Transverse colon (tissue), 4 donors: ENCODE results near the gene MAP4K3. TPM values are rescaled to one million over a fixed set of nuclear protein-coding genes. Genes with fewer than 3 reads are reported as not detected.

ENCODE experiments used
- DNase-seq: peaks from one replicate; pipeline ENCODE4 v3.0.0-alpha.2; 2019
- H3K27ac ChIP-seq, 4 donors: fragments of 200-600 bp; sonication (generic); 2 replicates each; pipeline ENCODE4 v1.5.1; 2016 to 2018; ENCODE audit warnings: inconsistent platforms in 4 of 4
- H3K27me3 ChIP-seq: fragments of 200-600 bp; sonication (generic); 2 replicates; pipeline ENCODE4 v1.5.1; 2017; ENCODE audit warnings: inconsistent platforms
- H3K36me3 ChIP-seq, 4 donors: fragments of 200-600 bp; sonication (generic); 2 replicates each; pipeline ENCODE4 v1.5.1; 2017 to 2019; ENCODE audit warnings: inconsistent platforms in 4 of 4
- H3K4me1 ChIP-seq, 4 donors: fragments of 200-600 bp; sonication (generic); 2 replicates each; pipeline ENCODE4 v1.5.1; 2017 to 2020; ENCODE audit warnings: inconsistent platforms in 4 of 4
- H3K4me3 ChIP-seq, 4 donors: fragments of 200-600 bp; sonication (generic); 1 replicate in 1 of 4; 2 replicates in 3 of 4; pipeline versions ENCODE4 v1.5.1 to v1.6.1; 2017 to 2019; ENCODE audit warnings: inconsistent platforms in 4 of 4
- H3K9me3 ChIP-seq, 2 donors: fragments of 200-600 bp; sonication (generic); 2 replicates each; pipeline ENCODE4 v1.5.1; 2017 to 2019; ENCODE audit warnings: inconsistent platforms in 2 of 2
- CTCF ChIP-seq, 5 experiments: fragments of 200-600 bp in 3 of 5; fragments of 450-650 bp in 2 of 5; sonication (generic) in 3 of 5; IDR thresholded peaks; 1 replicate in 2 of 5; 2 replicates in 3 of 5; pipeline ENCODE4 v1.5.1; 2016 to 2017; ENCODE audit warnings: antibody characterized with exemption in 5 of 5, inconsistent platforms in 3 of 5, mild to moderate bottlenecking in 2 of 5, moderate library complexity in 1 of 5
- EP300 ChIP-seq: sonication (generic); formaldehyde crosslinking; IDR thresholded peaks from one replicate; pipeline ENCODE4 v1.6.1; 2017; ENCODE audit warnings: antibody characterized with exemption, low read depth
- POLR2A ChIP-seq: fragments of 450-650 bp; IDR thresholded peaks from one replicate; pipeline ENCODE4 v1.6.1; 2016; ENCODE audit warnings: antibody characterized with exemption, mild to moderate bottlenecking, moderate library complexity
- POLR2AphosphoS5 ChIP-seq, 3 donors: sonication (generic); formaldehyde crosslinking; IDR thresholded peaks; one replicate each; pipeline ENCODE4 v1.6.1; 2016; ENCODE audit warnings: antibody characterized with exemption in 3 of 3
- WGBS, 2 donors: methylation state at CpG; one replicate each; pipeline ENCODE4 v1.1.5; 2018; ENCODE audit warnings: low coverage in 1 of 2; 5-methylcytosine and 5-hydroxymethylcytosine counted together
- in situ Hi-C, 4 donors: fragments of 200-750 bp; cut with MboI; loops; one replicate each; pipeline versions ENCODE4 v1.15.0 to v1.15.1; 2017; ENCODE audit warnings: low sequenced_read_pairs in 3 of 4, low pct_ligation_motif_present in 1 of 4, low pct_unique_long_range_greater_than_20kb in 1 of 4
- intact Hi-C: fragments of 100-400 bp; cut with DNase I; formaldehyde crosslinking; loops from one replicate; pipeline ENCODE4 v1.15.1; 2023; ENCODE audit warnings: low total_unique reads
- small RNA-seq, 4 donors: library from RNA; depleted of rRNA; stranded (forward); fragments of <200 nt; gene quantifications; one replicate each; pipeline ENCODE3, GENCODE V24; 2016
- total RNA-seq, 4 donors: library from RNA; depleted of rRNA; stranded (reverse); fragments of >200 nt; gene quantifications; one replicate each; pipeline ENCODE4 v1.1.0, GENCODE V29; 2016

The MAP4K3 gene
- total RNA-seq, 4 donors from 2014 or later, result 42.6 to 131 (median 91.8) TPM

DNA sequence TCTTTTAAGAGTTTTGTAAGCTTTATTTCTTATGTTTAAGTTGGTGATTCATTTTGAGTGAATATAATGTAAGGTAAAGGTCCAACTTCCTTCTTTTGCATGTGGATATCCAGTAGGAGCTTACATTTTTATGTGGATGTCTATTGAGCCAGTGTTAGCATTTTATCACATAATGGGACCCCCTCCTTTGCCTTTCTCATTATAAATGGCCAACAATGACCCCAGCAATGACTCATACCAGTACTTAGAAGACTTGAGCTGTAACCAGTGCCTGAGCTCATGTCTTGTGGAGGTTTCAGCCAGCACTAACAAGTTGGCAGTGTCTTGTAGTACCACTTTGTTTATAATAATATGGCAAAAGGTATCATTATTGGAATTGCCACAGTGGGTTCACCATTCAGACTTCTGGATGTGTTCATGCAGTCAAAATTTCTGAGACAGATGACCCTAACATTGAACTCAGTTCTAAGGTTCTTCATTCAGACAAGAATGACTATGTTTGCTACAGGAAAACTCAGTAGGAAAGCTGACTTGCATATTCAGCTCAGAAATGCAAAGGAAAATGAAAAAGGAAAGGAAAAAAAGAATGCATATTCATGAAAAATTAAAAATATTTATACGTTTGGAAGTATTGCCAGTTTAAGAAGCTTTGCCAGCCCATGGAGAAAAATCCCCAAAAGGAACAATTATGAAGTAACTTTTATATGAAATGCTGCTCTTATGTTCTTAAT lies 234.3 kb downstream of the MAP4K3 start:
- intact Hi-C loops (no loop called here), in situ Hi-C loops (no loop called here)
- TF ChIP-seq CTCF (IDR thresholded peaks at IDR 0.05), result no peak
- TF ChIP-seq EP300, result no peak
- no peak for TF ChIP-seq POLR2A
- TF ChIP-seq POLR2AphosphoS5 (IDR thresholded peaks at IDR 0.05), result no peak
- WGBS, 2 donors, result 81 to 100% methylated on average over 1 of the region's 1 CpG
- Histone ChIP-seq H3K4me1 (no peaks in the 10 kb centered on the region), H3K9me3 (no peaks in the 10 kb centered on the region), H3K4me3 (no peak overlapping the region), H3K36me3 (no peaks in the 10 kb centered on the region), H3K27ac (no peak overlapping the region), H3K27me3 (no peaks in the 10 kb centered on the region)
- DNase-seq, result no peak

Small RNA genes lying within 50 kb of the gene (small RNA-seq; reads per million reads assigned to genes)
- gene RF00272, result 0 reads per million in 4 donors

Other genes starting within 250 kb of the MAP4K3 start
- gene CDKL4, start 193.3 kb downstream of the MAP4K3 start, total RNA-seq, result 1 to 10 TPM in 1 of 4 donors, under 1 TPM in 1, not detected in 2; 0.79 to 1.5 TPM
- gene TMEM178A, start 228.6 kb upstream of the MAP4K3 start, total RNA-seq, result 1 to 10 TPM; 1.6 to 7.5 (median 4.6) TPM